ENCODE results near the gene DLG2.
"Not testable (repeated sequence)": the region's sequence is repeated elsewhere in the genome, so short reads cannot be mapped to it uniquely, and the experiment has no call there.

Gene DLG2

DNA sequence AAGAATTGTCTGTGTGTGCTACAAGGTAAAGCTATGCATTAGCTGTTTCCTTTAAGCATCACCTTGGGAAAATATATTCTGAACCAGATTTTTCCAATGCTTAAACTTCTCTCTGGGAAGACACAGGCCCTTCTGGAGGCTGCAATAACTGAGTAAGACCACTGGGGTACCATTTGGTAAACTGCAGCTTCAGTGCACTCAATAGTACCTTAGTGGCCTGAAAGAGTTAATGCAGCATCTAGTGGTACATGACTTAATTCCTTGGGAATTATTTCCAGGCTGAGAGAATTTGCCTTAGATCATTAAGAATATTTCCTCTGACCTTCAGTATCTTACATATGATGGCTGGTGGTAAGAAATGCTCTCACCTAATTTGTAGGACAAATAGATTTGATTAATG lies 727.4 kb downstream of the DLG2 start:
- no peak for DNase-seq (ENCODE audit: low read depth)

DNA sequence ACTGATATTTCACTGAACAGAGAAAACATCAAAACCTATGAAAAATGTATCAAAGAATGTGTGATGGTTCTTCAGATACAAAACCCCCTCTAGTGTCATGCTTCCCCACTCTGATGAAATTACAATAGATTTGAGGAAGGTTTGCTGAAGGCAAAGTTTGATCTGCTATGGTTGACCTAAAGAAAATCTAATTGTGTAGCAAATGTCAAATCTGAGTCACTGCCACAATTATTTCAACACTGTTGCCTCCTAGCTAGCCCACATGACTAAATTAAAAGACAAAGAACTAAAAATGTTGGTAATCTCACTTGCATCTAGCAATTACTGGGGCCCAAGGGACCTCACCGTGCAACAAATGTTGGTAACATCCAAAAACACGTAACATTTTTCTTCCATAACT lies 728.0 kb downstream of the DLG2 start:
- no peak for DNase-seq (ENCODE audit: low read depth)

DNA sequence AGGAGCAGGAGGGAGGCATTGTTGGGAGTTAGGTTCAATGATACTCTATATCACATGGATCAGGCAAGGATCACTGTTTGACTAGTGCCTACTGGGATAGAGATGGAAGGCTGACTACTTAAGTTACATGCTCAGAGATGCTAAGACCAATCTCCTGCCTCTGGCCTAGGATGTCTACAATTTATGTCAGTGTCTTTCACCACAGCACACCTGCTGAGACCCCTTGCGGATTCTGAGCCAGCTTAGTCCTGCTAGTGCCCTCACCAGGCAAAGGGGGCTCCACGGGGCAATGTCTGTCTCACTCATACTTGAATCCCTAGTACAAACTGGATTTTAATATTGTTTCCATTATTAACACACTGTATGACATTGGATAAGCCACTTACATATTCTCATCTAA lies 732.5 kb downstream of the DLG2 start:
- no peak for DNase-seq (ENCODE audit: low read depth)

DNA sequence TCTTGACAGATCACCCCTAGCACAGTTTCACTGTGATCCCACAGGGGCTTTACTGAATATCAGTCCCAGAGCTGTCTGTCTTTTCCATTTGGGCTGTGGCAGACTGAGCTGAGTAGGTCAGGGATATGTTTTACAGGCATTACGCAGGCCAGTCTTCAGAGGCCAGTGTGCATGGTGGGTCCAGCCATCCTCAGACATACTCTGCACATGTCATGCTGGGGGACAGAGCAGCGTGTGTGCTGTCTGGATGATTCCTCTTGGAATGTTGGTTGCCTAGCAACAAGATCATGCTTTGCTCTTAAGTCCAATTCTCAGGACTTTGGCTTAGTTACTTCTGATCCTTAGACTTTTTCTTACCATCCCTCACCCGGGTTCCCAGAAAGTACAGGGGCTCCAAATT lies 736.5 kb downstream of the DLG2 start:
- no peak for DNase-seq (ENCODE audit: low read depth)

DNA sequence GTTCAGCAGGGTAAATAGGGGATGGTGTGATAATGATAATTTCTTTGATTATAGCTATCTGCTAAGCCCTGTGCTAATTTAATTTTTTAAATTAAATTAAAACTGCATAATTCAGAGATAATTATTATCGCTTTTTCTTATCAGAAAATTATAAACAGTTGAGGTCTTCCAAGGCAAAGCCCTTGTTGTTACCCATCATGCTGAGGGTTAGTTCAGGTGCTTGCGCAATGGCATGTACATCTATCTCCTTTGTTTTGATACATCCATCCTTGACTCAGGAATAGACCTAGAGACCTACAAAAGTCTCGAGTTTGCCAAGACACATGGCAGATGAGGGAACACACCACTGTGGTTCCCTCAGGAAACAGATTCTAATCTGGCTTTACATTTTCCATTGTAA lies 737.6 kb downstream of the DLG2 start:
- no peak for DNase-seq (ENCODE audit: low read depth)

DNA sequence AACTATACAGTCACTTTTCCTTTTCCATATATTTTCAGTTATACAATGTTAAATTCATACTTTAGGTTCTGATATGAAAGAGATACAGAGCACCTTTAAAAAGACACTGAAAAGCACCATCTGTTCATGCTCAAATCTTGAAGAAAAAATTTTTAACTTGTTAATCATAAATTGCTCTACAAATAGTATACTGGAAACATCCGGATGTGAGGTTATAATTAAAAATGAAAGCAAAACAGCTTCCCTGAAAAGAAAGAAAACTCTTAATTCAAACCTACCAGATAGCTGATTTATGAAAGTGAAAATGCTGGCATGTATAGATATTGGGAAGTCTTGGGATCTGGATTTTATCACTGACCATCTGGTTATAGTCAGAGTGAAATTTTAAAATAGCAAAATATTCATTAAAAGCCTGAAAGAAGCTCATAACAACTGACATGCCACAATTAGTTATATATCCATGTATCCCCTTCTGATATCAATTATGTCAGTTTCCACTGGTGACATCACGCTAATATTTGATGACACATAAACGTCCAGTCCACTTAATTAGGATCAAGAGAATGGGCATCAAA lies 740.0 kb downstream of the DLG2 start:
- DNase-seq (ENCODE audit: low read depth), result no peak

DNA sequence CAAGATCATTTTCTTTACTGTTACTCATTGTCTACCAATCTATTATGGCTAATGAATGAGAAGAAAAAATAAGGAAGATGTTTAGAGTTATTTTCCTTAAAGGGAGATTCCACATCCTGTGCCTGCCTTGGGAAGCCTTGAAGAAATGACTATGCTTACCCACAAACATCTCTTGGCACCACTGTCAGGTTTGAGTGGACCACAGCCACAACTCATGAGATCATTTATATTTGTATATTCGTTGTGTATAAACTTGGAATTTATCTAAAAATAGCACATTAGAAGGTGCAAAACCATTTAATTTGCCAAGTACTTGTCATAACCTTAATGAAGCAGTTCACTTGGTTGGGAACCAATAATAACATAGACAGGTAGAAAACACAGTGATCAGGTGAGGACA lies 740.8 kb downstream of the DLG2 start:
- DNase-seq (ENCODE audit: low read depth), result no peak

DNA sequence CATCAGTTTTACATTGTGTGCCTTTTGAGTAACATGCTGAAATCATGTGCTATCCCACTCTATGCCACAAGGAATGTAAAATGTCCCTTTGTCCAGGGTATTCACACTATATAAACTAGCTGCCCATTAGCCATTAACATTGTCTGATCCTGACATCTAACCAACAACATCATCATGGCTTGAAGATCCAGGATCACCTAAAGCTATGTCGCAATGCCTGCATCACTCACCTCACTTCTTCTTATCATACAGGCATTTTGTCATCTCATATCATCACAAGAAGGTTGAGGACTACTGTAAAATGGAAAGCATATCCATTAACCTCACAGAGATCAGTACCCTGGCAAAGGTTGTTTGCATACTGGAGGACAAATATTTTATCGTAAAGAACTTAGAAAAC lies 742.3 kb downstream of the DLG2 start:
- DNase-seq (ENCODE audit: low read depth), result no peak

DNA sequence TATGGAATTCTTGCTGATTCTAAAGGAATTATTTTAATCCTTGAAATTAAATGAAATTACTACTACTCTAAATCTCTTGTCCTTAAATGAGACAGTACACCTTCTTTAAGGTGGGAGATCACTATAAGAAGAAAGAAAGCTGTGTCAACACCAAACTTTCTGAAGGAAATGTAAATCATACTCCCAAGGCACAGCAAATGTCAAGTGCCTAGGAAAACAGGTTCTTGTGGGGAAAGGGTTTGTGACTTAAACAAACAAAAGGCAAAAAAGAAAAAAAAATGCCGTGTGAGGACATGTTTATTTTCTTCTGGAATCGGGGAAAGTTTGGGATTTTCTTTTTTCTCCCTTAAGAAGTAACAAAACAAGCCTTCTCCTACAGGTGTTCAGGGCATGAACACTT lies 745.1 kb downstream of the DLG2 start:
- no peak for DNase-seq (ENCODE audit: low read depth)

DNA sequence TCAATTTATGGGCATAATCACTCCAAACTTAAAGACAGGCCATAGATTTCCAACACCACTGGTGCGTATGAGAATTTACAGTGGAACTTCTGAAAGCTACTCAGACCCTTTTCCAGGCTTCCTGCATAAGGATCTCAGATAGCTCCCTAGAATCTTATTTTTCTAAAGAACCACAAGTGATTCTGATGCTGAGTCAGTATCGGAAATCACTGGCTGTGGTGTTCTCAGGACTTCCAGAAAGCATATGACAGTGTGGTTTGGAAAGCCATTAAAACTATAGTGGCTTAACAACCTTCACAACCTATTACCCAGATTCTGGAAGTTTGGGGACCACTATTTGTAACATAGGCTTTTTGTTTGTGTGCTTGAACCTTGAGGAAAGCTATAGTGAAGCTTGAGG lies 756.0 kb downstream of the DLG2 start:
- DNase-seq (ENCODE audit: low read depth), result no peak

DNA sequence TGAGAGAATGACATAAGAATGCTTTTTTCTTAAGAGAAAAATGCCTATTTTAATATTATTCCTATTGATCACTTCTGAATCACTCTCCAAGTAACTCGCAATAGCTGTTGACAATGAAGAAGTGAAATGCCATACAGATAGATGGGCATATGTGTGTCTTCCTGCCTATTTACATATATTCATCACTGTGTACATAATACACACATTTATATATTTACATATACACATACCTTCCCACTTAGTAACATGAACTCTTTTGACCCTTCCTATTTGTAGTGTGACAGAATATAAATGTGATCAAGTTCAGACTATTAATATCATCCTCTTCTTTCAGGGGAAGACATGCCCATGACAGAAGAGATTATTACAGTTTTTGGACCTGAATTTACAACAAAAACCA lies 756.7 kb downstream of the DLG2 start:
- no peak for DNase-seq (ENCODE audit: low read depth)

DNA sequence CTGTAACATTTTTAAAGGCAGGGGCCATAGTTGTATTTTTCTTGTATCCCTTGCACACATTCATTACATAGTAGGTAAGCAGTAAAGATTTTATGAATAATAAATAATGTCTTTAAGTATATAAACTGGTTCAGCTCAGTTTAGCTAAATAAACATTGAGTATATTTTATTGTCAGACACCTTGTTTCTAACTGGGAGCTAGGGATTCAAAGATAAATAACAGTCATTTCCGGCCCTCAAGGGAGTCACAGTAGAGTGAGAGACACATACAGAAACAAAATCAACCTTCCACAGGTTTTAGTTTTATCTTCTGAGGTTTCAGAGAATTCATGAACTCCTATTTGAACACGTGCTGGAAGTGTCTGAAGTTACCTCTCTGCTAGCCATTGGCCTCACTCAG lies 760.2 kb downstream of the DLG2 start:
- no peak for DNase-seq (ENCODE audit: low read depth)

DNA sequence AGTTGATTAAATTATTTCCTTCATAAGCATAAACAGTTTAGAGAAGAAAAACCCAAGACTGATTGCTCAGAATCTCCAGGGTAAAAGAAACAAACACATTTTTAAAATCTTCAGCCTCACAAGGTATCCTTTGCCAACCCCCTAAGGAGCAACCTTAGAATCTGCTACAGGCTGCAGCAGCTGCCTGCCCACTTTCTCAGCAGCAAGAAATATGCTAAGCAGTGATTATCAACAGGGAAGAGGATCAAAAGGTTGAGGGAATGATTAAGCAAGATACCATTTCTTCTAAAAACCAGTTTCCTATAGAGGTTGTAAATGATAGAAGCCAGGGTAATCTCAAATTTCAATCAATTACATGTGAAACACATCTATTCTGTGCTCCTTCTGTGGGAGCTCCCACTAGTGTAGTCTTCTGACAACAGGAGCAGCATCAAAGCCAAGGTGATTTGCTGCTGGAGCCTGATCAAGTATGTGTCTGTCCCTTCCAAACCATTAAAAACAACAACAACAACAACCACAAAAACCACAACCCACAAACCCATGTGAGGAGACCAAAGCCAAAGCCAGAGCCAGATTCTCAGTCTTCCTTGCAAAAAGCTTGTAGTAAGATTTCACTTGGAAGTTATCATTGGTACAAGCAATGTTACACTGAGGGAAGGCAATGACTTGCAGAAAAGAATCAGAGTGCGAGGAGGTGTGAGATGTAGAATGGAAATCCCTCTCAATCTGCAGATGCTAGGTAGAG lies 761.2 kb downstream of the DLG2 start:
- no peak for DNase-seq (ENCODE audit: low read depth)

DNA sequence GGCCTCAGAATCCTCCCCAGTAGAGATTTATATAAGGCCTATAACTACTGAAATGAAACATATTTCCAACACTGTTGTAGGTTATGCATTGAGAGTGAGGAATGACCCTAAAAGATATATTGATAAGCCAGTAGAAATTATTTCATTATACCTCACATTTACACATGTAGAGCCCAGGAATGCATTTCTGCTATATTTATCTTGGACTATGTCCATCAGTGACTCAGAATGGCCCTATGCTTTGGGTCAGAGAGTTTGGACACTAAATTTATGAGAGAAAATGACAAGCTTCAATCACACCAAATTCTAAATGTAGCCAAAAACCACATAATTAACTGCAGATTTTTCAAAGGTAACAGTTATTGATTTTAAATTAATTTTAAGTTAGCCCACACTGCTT lies 761.9 kb downstream of the DLG2 start:
- DNase-seq (ENCODE audit: low read depth), result no peak

DNA sequence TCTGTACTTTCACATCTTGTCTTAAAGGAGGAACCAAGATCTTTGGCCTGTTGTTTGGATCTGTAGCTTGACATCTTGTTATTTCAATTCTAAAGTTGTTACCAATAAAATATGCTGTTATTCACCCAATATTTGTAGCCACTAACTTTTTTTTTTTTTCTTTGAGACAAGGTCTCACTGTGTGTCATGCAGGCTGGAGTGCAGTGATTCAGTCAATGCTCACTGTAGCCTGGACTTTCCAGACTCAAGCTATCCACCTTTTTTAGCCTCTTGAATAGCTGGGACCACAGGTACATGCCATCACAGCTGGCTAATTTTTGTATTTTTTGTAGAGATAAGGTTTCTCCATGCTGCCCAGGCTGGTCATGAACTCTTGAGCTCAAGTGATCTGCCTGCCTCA lies 769.4 kb downstream of the DLG2 start:
- no peak for DNase-seq (ENCODE audit: low read depth)

DNA sequence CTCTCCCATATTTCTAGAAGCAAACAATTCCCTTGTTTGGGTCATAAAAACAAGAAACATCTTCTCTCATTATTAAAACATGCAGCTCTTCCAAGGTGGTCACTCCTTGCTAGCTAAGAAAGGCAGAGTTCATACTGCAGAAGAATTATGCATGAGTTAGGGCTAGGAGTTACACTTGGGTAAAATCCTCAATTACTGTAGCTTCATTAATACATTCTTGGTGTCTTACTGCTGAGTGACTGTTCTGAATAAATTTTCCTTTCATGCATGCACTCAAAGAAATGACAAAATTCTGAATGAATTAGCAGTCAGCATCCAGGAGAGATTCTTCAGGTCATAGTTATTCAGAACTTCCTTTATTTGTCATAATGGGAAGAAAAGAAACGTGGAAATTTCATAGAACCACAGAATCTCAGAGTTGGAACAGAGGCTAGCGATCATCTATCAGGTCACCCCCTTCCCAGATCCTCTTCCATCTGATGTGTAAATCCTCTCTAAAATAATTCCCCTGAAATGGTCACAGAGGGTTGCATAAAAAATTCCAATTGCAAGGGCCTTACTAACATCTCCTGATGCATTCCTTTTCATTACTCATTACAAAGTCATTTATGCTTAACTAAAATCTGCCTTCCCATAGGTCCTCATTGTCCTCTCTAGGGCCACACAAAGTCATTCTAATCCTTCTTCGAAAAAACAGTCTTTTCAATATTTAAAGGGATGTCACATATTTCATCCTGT lies 771.5 kb downstream of the DLG2 start:
- DNase-seq (ENCODE audit: low read depth), result no peak

DNA sequence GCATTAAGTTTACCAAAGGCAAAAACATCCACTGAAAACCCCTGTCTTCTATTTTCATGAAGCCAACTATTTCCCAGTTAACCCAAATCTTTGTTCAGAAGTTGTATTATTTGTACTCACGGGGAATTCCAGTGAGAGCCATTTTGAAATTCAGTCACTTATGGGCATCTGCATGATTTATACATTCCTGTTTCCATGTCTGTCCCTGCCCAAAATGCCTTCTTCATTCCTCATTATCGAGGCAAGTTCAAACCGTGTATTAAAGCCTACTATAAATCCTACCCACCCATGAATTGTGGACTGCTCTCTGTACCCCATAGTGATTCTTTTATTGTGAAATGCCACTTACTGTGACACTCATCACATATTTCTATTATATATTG lies 772.7 kb downstream of the DLG2 start:
- DNase-seq (ENCODE audit: low read depth), result no peak

DNA sequence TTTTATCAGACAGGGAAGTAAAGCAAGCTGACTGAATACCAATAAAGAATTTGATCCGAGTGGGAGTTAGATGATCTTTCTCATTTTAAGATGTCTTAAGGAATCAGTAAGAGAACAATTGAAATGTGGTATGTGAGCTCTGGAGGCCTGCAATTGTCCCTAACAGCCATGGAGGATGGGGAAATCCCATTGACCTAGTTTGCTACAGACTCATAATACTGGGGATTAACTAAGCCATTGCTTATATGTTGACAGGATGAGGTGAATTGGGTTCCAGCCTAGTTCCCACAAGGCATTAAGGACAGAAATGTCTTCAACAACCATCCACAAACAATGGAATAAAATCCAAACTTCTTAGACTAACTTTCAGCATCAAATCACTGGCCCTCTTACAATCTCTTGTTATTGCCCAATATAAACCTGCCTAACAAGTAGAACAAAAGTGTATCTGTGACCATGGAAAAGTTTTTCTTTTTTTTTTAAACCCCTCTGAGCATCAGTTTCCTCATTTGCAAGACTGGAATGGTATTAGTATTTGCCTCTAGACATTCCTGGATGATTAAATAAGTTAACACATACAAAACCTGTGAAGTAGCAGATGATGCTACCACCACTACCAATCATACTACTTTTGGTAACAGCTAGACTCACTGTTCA lies 773.2 kb downstream of the DLG2 start:
- DNase-seq (ENCODE audit: low read depth), result no peak

DNA sequence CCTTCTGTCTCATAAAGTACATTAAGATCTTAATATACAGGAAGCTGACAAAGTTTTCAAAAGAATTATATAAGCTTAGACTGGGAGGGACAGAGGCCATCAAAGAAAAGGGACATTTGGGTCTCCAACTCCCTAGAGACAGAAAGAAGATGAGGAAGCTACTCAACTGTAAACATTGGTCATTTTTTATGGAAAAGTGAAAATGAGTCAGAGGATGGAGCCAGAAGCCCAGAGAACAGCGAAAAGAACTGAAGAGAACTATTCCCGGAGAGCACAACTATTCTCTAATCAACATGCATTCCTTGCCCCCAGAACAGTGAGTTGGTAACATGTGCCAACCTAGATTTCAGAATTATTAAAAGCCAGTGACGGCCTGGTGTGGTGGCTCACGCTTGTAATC lies 779.3 kb downstream of the DLG2 start:
- DNase-seq (ENCODE audit: low read depth), result no peak

DNA sequence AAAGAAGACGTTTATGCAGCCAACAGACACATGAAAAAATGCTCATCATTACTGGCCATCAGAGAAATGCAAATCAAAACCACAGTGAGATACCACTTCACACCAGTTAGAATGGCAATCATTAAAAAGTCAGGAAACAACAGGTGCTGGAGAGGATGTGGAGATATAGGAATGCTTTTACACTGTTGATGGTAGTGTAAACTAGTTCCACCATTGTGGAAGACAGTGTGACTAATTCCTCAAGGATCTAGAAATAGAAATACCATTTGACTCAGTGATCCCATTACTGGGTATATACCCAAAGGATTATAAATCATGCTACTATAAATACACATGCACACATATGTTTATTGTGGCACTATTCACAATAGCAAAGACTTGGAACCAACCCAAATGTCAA lies 786.9 kb downstream of the DLG2 start:
- DNase-seq (ENCODE audit: low read depth), result not testable (repeated sequence)

DNA sequence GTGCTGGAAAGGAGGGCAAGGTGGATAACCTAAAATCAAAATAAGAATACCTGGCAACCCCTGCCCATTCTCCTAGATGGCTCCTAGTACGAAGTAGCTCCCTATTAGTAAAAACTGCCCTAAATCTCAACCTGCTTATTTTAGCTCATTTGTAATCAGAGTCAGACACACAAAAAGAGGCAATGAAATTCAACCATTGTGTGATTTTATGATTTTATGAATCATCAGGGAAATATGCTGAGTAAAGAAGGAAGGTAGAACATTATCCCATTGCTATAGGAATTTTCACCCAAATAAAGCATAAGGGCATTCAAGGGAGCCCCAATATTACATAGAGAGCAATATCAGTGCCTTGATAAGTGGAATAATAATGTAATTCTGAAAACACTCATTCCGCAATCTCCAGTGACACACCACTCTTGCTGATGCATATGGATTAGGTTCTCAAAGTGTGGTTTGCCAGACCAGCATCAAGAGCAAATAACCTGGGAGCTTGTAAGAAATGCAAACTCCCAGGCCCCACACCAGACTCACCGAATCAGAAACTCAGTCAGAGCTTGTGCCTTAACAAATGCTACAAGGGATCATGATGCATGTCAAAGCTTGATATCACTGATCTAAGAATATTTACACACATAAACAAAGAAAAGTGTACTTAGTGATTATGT lies 789.6 kb downstream of the DLG2 start:
- no peak for DNase-seq (ENCODE audit: low read depth)

DNA sequence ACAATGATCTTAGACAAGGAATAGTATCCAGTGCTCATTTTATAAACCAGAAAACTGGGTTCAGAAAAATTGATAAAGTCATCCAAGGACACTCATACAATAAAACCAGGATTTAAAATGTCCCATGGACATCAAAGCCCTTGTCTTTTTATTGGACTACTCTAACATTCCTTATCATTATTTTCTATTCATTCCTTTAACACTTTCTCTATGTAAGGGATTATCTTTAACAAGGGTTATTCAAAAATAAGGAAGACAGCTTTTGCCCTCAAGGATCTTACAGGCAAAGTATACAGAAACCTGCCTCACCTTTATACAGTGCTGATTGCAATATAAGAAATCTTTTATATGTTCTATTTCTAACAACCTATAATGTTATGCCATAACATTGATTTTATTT lies 790.8 kb downstream of the DLG2 start:
- no peak for DNase-seq (ENCODE audit: low read depth)
